ENCODE measurements around the gene TLR4.

DNA sequence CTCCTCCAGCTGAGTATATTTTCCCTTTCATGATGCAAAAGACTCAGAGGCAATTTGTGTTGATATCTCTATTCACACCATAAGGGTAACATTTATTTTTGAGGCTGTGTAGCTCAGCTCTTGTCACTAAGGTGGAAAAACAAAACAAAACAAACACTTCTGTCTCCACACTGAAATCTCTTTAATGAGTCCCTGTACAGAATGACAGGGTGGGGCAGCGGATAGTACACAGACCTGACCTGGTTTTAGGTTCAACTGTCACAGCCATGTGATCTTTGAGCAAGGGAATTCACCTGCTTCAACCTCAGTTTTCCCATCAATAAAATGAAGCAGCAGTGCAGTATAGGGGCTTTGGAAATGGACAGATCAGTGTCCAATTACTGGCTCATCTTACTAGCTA, 29.3 kb downstream of the TLR4 start:
- TF ChIP-seq POLR2A (IDR thresholded peaks at IDR 0.05) (no peak), CTCF (IDR thresholded peaks at IDR 0.05) (no peak)
